NCI-H446 treated with DMSO at 0.1 percent for 48 hours (cell line): ENCODE data around the gene SDC3.

ENCODE experiments used
- DNase-seq: peaks from one replicate; lab custom pipeline; 2025; lab: John Stamatoyannopoulos, UW

Gene SDC3

DNA sequence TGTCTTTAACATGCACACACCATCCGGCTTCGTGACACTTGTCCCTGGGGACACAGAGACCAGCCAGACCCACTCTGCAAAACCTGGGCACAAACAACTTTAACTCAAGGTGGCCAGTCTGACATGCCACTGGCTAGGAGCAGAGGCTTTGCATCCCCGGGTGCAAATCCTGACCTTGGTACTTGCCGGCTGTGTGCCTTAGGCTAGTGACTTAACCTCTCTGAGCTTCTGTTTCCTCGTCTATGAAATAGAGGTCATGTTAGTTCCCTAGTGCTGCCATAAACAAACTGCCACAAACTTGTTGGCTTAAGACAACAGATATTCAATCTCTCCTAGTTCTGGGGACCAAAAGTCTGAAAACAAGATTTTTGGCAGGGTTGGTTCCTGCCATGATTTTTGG, 60.4 kb downstream of the SDC3 start:
- DNase-seq = no peak

DNA sequence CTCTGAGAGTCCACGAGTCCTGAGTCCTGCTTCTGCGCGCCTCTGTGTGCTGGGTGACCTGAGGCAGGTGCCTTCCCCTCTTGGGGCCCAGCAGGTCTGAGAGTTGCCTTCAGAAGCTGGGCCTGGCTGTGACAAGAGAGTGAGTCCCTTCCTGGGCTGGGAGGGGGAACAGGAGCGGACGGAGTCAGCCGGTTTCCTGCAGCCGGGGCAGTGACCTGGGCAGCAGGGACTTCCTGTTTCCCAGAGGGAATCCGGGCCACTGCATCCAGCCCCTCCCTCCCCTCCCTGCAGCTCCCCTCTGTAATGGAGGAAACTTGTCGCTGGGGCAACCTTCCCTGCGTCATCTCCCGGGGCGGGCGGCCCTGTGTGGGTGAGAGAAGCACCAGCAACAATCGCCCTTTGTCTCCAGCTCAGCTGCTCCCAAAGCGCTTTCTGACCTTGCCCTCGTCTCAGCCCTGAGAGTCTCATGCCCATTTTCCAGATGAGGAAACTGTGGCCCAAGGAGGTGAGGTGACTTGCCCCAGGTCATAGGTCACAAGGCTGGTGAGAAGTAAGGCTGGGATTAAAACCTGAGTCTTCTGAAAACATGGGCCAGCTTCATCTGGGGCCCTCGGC, 61.1 kb downstream of the SDC3 start:
- no peak for DNase-seq

DNA sequence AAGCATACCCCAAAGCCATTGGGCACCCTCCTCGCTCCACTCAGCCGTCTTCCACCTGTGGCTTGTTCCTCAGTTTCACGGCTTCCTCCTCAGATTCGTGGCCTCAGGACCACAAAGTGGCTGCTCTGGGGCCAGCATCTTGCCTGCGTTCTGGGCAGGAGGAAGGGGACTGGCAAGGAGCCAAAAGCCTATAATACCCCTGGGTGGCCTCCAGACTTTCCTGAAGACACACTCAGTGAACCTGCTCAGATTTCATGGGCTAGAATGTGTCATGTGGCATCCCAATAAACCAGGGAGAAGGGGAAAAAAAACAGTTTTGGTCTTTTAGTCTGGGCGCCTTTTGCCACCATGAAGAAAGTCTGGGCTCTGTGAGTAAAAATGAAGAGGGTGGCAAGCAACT, 62.0 kb downstream of the SDC3 start:
- no peak for DNase-seq

DNA sequence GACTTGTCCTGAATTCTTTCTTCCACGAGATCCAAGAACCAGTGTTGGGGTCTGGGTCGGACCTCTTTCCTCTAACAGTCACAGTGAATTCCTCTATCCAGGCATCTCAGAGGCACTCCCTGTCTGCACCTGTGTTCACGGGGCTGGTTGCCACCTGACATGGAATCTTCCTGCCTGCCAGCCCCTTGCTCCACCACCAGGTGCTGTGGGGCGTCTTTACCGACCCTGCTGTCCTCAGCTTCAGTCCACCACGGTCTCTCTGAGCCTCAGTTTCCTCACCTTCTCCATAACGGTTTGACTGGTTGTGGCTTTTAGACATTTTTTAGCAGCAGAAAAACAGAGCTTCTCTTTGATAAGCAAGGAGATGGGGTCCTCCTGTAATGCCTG, 62.7 kb downstream of the SDC3 start:
- DNase-seq = no peak

DNA sequence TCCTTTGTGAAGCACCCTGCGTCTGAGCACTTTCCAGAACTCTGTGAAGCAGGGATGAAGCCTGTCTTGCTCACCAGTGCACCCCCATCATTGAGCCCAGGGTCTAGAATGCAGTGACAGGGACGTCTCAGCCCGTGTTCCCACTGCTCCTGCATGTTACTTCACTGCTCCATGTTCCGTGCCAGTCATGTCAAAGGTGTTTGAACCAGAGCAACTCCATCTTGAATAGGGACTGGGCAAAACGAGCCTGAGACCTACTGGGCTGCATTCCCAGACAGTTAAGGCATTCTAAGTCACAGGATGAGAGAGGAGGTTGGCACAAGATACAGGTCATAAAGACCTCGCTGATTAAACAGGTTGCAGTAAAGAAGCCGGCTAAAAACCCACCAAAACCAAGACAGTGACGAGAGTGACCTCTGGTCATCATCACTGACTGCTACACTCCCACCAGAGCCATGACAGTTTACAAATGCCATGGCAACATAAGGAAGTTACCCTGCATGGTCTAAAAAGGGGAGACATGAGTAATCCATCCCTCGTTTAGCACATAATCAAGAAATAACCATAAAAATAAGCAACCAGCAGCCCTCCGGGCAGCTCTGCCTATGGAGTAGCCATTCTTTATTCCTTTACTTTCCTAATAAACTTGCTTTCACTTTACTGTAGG, 63.2 kb downstream of the SDC3 start:
- DNase-seq = no peak

DNA sequence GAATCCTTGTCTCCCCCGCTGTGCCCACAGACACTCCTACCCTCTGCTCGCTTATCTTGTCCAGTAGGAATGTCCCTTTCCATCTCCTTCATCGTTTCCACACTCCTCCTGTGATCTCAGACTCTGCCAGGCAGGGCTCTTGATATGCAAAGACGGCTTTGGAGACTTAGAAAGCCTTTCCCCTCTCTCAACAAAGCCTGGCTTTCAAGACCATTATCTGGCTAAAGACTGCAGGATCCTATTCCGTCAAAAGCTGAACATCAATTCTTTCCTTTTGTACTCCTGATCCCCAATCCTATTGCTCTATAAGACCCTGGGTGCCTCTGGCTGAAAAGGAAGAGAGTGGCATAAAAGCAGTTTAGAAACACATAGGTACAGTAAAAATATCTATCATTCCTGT, 63.9 kb downstream of the SDC3 start:
- DNase-seq = no peak

DNA sequence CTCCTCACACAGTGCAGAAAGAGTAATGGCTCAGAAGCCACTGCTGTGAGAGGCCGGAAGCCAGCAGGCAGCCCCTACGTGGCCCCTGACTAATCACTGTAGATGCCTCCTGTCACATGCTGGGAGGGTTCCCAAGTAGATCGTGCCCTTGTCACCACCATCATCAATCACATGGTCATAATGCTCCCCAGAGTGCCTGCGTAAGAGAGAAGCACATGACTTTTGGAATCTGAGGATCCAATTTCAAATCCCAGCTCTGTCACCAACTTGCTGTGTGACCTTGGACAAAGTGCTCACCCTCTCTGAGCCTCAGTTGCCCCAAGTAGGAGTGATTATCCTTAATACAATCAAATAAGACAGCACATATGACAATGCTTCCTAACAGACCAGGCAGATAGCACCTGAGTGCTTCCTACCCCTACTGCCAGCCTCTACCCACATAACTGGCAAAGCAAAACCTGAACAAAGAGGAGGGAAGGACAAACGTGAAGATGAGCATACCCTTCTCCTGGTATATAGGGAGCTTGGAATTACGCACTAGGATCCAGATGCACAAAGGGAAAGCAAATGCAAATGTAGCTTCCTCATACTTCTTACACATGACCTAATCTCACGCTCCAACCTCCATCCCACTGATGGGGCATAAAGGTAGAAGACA, 65.7 kb downstream of the SDC3 start:
- no peak for DNase-seq

DNA sequence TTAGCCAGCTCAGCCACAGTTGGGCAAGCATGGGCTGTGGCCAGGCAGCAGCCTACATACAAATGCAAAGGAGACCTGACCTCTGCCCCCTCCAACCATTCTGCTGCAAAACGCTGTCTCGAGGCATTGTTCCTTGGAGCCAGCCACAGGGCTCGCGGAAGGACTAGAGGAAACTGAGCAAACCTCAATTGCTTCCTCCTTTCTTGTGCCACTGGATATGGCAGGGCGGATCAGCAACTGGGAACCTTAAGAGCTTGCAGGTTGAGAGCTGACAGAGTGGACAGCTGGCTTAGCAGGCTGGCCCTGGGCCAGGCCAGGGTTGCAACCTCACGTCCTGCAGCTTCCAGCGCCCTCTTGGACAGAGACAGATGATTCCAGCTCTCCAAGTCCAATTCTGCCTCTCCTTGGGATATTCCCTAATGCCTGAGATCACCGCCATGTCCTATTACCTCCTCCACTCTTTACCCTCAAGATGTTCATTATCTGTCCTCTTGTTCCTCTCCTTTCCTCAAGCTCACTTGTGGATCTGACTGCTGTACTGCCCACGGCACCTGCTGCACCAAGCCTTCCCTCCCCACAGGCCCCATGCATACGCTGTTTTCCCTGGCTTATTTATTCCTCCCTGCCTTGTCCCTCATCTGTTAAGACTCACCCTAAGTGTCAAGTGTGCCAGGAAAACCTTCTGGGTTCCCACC, 67.5 kb downstream of the SDC3 start:
- DNase-seq = no peak

DNA sequence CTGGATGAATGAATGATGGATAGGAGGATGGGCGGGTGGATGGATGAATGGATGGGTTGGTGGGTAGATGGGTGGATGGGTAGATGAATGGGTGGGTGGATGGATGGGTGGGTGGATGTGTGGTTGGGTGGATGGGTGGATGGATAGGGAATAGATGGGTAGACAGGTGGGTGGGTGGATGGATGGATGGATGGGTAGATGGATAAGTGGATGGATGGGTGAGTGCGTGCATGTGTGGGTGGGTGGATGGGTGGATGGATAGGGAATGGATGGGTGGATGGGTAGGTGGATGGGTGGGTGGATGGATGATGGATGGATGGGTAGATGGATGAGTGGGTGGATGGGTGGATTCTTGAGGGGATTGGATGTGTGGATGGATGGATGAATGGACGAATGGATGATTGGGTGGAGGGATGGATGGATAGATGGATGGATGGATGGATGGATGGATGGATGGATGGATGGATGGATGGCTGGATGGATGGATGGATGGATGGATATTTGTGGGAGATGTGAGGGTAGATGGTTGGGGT, 68.7 kb downstream of the SDC3 start:
- no peak for DNase-seq

DNA sequence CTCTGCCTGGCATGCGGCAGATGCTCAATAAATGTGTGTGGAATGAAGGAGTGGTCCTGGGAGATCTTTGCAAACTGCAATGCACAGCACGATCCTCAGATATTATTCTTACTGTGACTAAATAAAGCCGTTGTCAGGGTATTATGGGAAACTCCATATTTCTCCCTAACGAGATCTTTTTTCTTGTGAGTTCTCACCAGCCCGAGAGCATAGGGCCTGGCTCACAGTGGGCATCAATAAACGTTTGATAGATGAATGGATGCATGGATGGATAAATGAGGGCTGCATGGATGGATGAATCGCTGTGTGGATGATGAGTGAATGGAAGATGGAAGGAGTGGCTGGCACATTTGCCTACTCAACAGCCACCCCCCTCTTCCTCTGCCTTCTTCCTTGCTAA, 69.6 kb downstream of the SDC3 start:
- no peak for DNase-seq

DNA sequence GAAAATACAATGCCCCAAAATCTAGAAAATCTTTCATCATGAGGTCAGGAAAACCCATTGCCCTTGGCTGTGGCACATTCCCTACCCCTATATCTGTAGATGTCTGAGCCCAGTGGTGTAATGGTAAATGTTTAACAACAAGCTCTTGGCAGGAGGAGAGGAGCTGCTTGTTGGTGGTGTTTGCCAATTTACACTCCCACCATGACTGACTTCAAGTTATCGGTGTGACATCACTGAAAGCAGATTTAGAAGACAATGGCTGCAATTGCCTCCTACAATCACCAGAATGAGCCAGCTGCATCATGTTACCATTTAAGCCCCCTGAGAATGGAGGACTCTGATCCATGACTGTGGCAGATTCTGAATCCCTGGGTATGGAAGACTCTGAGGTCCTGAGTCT, 70.9 kb downstream of the SDC3 start:
- DNase-seq = no peak

DNA sequence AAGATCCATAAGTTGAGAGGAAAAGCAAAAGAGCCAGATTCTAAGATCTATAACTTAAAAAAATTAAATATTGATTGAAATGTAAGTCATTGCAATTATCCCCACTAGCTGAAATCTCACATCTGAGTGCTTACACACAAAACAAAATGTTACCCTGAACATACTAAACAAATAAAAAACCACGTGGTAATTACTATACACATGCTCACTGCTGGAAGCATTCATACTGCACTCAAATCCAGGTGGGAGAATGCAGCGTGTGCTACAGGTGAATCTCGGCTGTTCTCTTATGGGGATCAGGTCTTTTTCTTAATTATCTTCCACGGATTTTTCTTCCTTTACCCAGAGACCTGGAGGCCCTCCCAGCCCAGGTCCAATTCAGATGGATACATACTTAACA, 74.3 kb downstream of the SDC3 start:
- DNase-seq = no peak

DNA sequence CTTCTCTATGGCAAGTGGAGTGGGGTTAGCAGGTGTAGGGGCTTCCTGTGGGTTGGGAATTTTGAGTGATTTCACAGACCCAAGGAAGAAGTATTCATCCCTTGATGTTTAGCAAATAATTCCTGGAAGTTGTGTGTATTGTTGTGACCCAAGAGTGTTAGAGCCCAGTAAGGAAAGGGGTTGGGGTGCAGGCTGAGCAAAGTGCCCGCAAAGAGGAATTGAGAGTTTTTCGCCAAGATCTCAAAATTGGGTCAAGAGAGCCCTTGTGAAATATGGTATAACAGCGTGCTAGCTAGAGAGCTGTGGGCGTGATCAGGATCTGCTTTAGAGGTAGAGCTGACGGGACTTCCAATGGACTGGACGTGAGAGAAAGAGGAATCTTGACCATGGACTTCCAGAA, 78.0 kb downstream of the SDC3 start:
- DNase-seq = no peak

DNA sequence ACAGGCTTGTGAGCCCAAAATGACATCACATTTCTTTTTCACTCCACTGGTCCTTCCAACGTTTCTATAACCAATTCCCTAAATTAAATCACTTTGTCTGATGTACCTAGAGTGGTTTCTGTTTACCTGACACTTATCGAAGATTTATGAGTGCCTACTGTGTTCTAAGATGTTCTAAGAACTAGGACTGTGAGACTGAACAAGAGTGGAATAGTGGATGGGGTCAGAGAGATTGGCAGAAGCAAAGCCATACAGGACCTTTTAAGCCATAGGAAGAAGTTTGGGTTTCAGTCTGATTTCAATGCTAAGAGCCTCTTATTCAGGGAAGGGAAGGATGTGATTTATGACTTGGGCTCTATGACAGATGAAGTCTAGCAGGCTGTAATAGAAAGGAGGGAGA, 78.7 kb downstream of the SDC3 start:
- DNase-seq = no peak

DNA sequence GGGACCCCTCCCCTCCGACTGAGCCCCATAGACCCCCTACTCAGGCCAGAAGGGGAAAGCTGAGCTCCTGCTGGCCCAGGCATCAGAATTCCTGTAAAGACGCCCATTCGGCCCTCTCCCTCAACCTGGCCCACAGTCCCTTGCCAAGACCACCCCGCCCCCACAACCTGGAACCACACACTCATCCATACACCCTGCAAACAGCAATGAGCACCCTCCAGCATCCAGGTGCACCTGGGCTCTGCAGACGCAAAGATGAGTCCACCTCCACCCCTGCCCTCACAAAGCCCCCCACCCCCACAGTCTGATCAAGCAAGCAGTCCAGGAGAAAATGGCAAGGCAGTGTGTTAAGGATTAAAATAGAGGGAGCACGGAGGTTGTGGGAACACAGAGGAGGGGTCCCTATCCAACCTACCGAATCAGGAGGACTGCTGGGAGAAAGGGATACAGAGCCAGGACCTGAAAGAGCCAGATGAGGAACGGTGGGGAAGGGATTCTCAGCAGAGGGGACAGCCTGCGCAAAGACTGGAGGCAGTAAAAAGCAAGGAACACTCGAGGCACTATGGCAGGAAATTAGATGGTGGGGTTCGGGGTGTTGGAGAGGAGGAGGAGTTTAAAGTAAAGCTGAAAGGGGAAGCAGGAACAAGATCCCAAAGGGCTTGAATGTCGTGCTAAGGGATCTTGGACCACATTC, 83.7 kb downstream of the SDC3 start:
- no peak for DNase-seq

DNA sequence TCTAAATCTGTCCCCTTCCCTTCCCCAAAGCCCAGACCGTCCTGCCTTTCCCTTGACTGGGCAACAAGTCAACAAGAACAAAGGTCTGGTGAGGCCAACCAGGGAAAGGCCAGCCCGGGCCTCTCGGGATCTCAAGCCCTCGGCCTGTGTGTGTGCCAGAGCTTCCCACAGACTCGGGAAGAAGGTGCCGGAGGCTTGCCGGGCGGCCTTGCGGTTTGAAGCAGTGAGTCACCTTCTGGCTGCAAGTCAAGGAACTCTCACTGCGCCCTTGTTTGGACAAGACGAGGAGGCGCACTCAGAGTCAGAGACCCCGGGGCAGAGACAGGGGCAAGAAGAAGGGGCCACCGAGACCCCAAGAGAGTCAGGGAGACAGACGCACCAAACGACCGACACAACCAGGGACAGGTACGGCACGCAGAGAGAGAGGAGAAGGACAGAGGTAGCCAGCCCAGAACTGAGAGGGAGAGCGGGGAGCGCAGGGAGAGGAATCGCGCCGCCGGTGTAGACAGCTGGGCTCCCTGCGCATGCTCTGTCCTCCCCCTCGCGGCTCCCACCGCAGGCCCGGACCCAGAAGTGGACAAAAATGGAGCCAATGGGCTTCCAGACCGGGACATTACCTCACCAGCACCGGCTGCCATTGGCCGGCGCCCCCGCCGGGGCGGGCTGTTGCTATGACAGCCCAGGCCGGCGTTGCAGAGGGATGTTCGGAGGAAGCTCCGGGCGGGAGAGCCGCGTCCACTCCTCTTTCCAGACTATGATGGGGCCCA, 84.4 kb downstream of the SDC3 start:
- peak; percentile 97 for DNase-seq

DNA sequence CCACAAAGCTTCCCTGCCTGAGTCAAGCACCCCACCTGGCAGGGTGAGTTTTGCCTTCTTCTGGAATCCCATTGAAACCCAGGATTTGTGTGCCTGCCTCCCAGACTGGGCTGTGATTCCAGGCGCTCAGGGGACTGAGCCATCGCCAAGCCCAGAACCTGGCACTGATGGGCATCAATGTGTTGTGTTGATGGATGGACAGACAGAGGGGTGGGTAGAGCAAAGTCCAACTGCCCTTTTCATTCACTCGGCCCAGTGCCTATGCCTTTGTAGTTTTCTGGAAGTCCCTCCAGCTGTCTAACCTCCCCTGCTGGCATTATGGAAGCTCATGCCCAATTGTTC, 85.0 kb downstream of the SDC3 start:
- DNase-seq = peak; percentile 92

DNA sequence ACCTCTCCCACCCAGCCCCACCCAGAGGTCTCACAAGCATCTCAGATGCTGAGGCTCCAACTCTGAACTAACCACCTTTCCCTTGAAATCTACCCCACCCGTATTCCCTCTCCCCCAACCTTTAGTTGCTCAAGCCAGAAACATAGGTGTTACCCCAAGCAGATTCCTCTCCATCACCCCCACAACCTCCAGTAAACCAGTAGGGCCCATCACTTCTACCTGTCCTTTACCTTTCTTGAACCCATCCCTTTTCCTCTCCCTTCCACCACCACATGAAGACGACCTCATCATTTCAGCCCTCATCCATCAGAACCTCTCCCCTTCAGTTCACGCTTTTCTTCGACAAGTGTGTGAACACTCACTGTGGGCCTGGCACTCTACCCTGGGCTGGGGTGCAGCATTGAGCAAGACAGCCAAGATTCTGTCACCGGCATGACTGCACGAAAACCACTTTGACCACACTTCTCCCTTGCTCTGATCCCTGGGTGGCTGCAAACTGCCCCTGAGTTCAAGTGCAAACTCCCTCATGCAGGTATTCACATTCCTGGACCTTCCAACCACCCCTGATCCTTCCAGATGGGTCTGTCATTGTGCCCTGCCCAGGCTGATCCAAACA, 85.5 kb downstream of the SDC3 start:
- no peak for DNase-seq

DNA sequence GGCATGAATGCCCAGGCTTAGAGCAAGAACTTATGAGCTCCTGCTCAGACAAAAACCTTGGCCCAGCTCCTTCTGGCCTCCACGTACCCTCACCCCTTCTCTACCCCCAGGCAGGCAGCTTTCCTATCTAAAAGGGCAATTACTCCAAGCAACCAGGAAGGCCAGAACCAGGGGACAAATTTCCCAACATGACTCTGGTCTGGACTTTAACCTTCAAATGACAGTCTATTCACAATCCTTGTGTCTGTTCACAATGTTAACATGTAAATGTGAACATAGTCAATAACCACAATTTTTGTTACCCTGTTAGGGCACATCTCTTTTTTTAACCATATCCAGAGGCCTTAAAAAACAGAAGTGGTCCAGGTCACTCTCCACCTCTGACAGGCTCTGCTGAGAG, 86.6 kb downstream of the SDC3 start:
- no peak for DNase-seq

DNA sequence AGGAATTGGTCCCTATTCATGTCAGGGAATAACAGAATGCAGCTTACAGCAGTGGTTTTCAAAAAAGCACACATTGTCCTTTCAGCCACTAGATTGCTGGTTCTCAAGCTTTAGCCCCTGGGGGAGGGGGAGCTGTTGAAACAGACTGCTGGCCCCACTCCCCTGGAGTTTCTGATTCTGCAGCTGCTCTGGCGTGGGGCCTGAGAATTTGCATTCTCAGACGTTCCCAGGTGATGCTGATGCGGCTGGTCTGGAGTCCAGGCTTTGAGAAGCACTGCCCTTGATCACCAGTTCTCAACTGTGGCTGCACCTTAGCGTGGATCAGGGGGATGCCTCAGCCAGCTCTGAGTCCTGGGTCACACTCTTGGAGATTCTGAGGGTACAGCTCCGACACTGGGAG, 88.3 kb downstream of the SDC3 start:
- no peak for DNase-seq
